GM18511 (cell line): ENCODE results near the gene SORBS2.

ENCODE experiments used
- ATAC-seq: cut with Tn5 transposase; IDR thresholded peaks from one replicate; pipeline ENCODE4 v1.9.1; 2021; ENCODE audit warnings: mild to moderate bottlenecking, moderate library complexity; ENCODE audit not compliant: unreplicated experiment

The SORBS2 gene

GRCh38 chr4:185683222-185683621, 128.8 kb downstream of the SORBS2 start:
- no peak for ATAC-seq

GRCh38 chr4:185682236-185682635, 129.8 kb downstream of the SORBS2 start:
- ATAC-seq: no peak

- no peak for ATAC-seq
Observed at GRCh38 chr4:185681604-185682003, 130.4 kb downstream of the SORBS2 start.

DNA sequence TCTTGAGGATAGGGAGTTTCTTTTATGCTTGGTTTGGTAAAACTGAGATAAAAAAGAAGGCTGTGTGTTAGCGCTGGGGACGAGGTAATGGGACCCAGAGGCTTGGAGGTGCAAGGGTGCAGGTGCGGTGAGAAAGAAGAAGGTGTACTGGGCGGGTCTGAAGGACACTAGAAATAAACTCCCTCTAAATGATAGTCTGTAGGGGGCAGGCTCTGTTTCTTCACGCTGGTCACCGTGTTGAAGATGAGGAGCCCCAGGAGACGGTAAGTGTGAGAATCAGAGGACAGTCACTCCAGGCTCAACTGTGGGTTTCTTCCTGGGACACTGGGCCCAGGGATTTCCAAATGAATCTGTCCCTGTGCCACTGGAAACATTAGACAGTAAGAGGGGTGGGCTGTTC, 131.4 kb downstream of the SORBS2 start:
- no peak for ATAC-seq

DNA sequence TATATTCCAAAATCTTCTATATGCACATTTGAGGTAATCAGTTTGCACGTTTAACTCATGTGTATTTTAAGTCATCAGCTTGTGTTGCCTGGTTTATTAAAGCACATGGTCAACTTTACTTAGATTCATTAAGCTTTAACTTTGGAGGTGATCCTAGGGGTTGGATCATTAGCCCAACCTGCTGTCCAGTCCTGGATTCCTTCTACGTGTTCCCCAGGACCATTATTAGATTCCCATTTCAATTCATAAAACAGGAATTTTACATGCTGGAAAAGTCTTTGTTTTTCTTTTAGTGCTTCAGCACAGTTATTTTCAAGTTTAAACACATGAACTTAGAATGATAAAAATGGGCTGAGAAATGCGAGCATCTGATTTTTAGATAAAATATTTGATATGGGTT, 132.5 kb downstream of the SORBS2 start:
- no peak for ATAC-seq

DNA sequence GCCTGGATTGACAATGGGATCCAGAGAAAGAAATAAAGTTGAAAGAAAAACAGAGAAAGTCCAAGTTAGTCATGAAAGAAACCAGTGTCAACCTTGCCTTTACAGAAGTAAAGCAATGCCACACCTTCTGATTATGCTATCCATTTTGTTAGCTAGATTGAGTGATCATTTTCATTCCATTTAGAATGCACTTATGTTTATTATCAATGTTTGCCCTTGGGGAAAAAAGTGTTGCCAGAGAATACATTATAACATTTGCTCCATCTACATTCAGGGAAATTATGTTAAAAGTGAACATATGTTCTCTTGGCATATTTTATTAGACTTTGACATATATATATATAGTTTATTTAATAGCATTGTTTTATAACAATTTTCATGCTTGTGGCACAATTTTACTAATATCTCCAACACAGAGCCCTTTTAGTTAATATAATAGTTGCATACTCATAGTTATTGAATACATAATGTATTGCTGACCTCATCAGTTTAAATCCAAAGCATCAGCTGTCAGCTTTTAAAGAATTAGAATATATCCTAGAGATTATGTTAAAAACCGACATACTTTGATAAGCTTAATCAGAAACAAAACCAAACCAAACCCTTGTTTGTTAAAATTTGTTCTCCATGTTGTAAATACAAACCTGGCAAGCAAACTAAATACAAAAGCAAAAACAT, 134.2 kb downstream of the SORBS2 start:
- ATAC-seq: no peak

DNA sequence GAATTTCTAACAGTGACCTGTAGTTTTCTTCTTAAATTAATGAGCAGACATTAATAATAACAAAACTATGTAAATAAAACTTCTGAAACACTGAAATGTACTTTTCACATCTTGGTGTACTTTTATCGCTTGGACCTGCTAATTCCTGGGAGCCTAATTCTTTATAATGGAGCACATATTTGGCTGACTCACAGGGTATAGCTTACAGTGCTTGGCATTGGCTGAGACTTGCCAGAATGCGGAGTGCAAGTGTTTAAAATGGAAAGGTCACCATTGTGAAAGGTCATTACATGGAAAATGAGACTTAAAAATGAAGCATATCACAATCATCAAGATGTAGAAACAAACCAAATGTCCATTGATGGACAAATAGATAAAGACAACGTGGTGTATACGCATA, 139.4 kb downstream of the SORBS2 start:
- no peak for ATAC-seq

- no peak for ATAC-seq
Observed at GRCh38 chr4:185672151-185672550, 139.8 kb downstream of the SORBS2 start.

GRCh38 chr4:185671496-185671895, 140.5 kb downstream of the SORBS2 start:
- no peak for ATAC-seq

GRCh38 chr4:185671066-185671465, 140.9 kb downstream of the SORBS2 start:
- ATAC-seq: no peak

DNA sequence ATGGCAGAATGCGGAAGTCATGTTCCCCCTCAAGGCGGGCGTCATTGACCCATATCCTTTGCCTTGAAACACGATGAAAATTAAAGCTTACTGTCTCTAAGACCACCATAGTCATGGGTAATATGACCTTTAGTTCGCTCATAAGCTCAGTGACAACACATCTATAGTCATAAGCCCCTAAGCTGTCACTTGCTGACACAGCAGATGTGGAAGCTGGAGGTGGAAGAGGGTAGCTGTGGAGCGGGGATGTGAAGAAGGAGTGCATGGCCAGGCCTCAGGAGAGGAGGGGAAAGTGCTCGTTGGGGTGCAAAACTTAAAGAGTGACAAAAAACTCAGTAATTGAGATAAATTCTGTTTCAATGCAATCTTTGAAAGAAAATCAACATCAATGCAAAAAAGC, 142.7 kb downstream of the SORBS2 start:
- no peak for ATAC-seq

- no peak for ATAC-seq
Observed at GRCh38 chr4:185666156-185666555, 145.8 kb downstream of the SORBS2 start.

DNA sequence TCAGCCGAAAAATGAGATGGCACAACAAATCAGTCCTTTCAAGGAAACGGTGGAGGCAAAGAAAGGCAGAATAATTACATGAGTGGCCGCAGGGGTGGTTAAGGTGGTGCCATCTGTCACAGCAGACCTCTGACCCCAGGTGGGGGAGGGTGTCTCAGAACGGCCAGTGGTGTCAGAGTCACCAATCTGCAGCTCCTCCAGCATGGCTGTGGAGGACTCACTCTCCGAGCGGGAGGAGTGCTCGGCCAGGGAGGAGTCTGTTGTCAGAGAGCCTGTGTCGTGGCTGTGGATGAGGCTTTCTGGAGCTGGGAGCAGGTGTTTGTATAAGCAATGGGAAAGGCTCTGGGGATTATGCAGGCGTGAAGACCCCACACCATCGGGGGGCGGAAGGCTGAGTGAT, 146.3 kb downstream of the SORBS2 start:
- no peak for ATAC-seq

DNA sequence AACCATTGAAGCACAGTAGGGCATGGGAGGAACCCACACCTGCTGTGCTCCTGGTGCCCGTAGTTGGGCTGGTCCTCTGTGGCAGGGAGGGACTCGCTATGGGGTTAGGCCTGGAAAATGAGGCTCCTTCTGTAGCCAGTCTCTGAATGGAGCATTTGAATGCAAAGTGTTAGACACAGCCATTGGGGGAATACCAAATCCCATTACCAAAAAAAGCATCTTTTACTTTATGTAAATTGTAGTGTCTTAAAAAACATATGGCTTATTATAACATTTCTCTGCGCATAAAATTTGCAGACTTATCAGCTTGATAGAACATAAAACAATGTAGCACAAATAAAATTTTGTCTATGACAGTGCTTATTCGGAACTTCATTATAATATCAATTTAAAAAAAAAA, 147.5 kb downstream of the SORBS2 start:
- ATAC-seq: no peak

DNA sequence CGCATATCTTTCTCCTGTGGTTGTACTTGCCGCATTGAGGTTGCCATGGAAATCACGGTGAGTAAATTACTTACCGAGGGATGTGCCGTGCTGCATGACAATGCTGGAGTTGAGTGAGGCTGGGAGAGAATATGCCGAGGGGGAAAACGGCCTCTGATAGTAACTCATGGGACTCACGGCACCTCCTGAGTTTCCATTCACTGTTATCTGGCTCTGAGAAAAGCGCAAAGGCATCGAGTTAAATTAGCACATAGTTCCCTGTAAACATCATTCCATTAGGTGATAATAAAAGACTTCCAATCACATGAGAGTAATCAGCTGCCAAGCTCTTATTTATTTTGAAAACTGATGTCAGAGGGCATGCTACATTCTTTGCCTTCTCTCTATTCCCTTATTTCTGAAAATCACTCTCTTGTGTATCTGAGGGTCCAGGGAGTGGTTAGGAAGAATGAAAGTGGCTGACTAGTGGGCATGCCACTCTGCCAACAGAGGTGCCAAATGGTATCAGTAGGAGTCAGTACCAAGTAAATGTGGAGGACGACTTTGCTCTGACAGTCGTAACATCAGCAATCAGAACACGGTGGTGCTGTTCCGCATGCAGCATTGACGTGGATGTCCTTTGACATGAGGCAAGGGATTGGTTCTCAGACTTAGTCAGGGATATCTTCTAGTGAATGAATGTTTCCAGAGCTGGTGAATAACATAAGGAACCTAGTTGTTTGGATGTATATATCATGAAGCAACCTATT, 149.8 kb downstream of the SORBS2 start:
- no peak for ATAC-seq

DNA sequence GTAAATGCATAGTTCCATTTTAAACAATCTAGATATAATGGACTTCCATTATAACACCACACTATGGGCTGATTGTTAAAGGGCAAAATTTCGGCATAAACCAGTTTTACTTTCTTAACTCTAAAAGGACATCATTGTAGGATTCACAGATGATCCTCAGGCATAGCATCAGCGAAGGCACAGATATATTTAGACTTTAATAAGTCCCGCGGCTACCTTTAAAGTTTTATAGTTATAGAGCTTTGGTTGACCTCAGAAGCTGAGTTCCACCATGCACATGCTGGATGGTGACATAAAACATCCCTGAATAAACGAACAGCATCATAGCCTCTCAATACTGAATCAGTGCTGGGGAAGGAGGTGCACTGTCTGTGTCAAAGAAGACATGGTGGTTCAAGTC, 151.7 kb downstream of the SORBS2 start:
- no peak for ATAC-seq

DNA sequence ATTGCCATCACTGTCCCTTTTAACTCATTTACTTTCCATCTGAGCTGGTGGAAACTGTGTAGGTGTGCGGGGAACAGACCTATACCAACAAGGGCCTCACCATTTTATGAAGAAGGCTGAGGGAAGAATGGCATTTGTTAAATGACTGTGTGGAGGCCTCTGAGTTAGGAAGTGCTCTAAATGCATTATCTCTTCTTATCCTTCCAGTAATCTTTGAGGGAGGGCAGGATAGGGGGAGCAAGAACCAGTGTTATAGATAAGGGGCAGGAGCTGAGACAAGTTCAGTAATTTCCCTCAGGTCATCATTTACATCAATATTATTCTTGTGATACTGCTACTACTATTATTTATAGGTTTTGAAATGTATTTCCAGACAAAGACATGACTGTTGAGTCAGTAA, 154.3 kb downstream of the SORBS2 start:
- no peak for ATAC-seq

DNA sequence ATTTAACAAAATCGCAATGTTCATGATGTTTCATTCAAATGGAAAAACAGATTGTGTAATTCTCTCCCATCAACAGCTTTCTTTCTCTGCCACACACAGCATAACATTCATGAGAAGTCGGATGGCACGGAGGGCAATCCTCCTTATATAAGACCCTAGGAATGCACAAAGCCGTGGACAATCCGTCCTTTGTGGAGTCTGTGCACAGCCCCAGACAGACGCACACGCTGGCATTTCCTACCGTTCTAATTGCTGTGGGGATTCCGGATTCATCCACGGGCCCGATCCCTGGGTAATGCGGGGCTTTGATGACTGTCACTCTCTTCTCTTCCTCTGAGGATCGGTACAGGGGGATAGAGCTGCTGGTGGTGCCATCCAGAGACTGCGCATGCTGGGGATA, 154.8 kb downstream of the SORBS2 start:
- ATAC-seq: no peak

DNA sequence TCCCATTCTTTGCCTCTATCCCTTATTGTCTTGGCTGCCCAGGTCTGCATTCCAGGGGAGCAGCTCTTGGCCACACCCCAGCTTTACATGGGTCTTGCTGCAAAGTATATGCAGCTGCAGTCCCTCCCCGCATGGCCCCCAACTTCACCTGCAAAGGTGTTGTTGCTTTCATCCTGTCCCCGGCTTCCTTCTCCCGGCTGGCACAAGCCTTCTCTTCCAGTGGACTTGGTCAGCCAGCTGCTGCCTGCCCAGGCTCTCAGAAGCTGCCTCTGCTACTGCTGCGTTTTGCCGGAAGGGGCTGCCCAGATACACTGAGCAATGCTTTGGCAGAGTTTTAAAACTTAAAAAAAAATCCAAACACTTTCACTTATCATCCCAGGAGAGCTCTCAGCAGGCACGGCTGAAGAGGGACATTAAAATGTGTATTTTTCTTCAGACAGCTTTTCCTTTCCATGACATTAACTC, 155.5 kb downstream of the SORBS2 start:
- no peak for ATAC-seq

GRCh38 chr4:185654965-185655554, 156.9 kb downstream of the SORBS2 start:
- no peak for ATAC-seq

DNA sequence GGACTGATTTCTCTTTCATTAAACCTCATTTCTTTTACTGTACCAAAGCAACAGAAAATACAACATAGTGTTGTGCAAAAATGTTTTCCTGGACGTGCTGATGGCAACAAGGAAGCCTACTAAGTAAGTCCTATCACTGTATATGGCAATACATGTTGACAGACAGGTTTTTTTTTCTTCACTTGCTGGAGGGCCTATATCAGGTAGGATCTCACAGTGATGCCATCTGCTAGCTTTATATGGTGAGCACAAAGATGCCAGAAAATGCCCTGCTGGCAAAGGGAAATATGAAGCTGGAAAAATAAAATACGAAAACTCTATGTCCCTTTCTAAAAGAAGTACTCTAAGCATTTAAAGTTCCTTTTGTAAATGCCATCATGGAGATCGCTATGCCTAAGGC, 157.7 kb downstream of the SORBS2 start:
- ATAC-seq: no peak

- ATAC-seq: no peak
Observed at GRCh38 chr4:185651851-185652250, 160.1 kb downstream of the SORBS2 start.
